Diencephalon (tissue), 1 donor: Measurements from ENCODE around the gene SFT2D1. TPM values are rescaled to one million over a fixed set of nuclear protein-coding genes. Genes with fewer than 3 reads are reported as not detected.

ENCODE experiments used
- total RNA-seq: library from RNA; depleted of rRNA; stranded (reverse); fragments of >200 nt; gene quantifications from one replicate; pipeline ENCODE4 v1.2.3, GENCODE V29; 2014

SFT2D1 gene
- 21.9 TPM for total RNA-seq

GRCh38 chr6:166342349-166343149 is at the start of gene SFT2D1:
TSS of gene SFT2D1 (minus strand) at chr6:166342545. CDS start at chr6:166342481, 64 bp downstream.

GRCh38 chr6:166382933-166383801 is 40.8 kb upstream of the SFT2D1 start, which contains the start of gene MPC1:
TSS of gene MPC1 (minus strand) at chr6:166382940. CDS start at chr6:166382876, 64 bp downstream.

GRCh38 chr6:166308033-166308768 is 34.1 kb downstream of the SFT2D1 start, which contains the start of gene PRR18:
TSS of gene PRR18 (minus strand) at chr6:166308392. CDS start at chr6:166308142, 250 bp downstream.

Other genes starting within 250 kb of the SFT2D1 start
- not detected for gene TBXT, start 174.7 kb downstream of the SFT2D1 start, total RNA-seq
- gene PRR18, start 34.2 kb downstream of the SFT2D1 start, total RNA-seq, result 2.5 TPM
- 59.3 TPM for gene MPC1, start 40.4 kb upstream of the SFT2D1 start, total RNA-seq
- 2.1 TPM for gene RAMACL, start 244.1 kb upstream of the SFT2D1 start, total RNA-seq